ENCODE results near the gene MRGPRE. TPM values are rescaled to one million over a fixed set of nuclear protein-coding genes. Genes with fewer than 3 reads are reported as not detected.

MRGPRE gene
- 0.09 to 0.17 TPM (median 0.14 TPM) in 3 of 5 replicates, not detected in the others for total RNA-seq (2022; extraction: Qiagen RNA extraction; ENCODE audit: low read depth)

GRCh38 chr11:3231851-3232744 lies at the start of gene MRGPRE:
TSS of gene MRGPRE (minus strand) at chr11:3232417. CDS start at chr11:3228799, 3,618 bp downstream.

DNA sequence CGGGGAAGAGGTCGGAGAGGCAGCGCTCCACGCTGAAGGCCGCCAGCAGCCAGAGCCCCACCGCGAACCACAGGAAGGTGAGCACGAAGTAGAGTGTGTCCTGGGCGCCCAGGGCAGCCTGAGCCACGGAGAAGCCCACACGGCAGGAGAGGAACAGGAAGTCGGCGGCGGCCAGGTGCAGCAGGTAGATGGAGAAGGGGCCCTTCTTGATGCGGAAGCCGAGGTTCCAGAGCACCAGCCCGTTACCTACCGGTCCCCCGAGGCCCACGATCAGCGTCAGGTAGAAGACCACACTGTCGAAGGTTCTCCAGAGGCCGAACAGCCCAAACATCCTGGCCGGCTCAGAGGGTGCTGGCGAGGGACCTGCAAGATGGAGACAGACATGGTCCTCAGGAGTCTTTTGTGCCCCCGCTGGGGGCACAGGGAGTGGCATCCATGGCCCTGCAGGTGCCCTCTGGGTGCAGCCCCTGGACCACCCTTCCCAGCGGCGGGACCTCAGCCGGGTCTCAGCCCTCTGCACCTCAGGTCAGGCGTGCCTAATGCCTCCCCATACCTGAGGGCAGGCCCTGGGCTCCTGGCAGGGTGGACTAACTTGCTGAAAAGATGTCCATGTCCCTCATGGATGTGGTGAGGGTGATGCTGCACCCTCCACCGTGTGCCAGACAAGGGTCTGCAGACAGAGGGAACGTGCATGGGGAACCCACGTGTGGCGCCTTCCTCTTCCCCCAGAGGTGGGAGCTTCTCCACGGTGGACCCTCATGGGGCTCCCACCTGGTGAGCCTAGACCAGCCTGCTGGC lies 13.5 kb downstream of the MRGPRE start, which contains the start of gene MRGPRG:
Gene MRGPRG (minus strand): TSS at position 331 of the 798 bp plus-strand sequence. CDS start 0 bp downstream, at position 331.

Other genes starting within 250 kb of the MRGPRE start
- 117 to 150 TPM (median 123 TPM) in 5 replicates for gene NAP1L4, start 240.1 kb downstream of the MRGPRE start, total RNA-seq (2022; extraction: Qiagen RNA extraction; ENCODE audit: low read depth)
- 55.6 to 66.9 TPM (median 61.3 TPM) in 5 replicates for gene CARS1, start 175.0 kb downstream of the MRGPRE start, total RNA-seq (2022; extraction: Qiagen RNA extraction; ENCODE audit: low read depth)
- 5.1 to 9.0 TPM (median 6.2 TPM) in 5 replicates for gene OSBPL5, start 67.1 kb downstream of the MRGPRE start, total RNA-seq (2022; extraction: Qiagen RNA extraction; ENCODE audit: low read depth)
- 0.18 TPM in 1 of 5 replicates, not detected in the others for gene MRGPRG, start 13.6 kb downstream of the MRGPRE start, total RNA-seq (2022; extraction: Qiagen RNA extraction; ENCODE audit: low read depth)
- gene ZNF195, start 146.7 kb upstream of the MRGPRE start, total RNA-seq (2022; extraction: Qiagen RNA extraction; ENCODE audit: low read depth): 19.3 to 23.4 TPM (median 19.8 TPM) in 5 replicates

Data from A549 treated with ZK216348 at 1 μM for 4 hours (cell line).